ENCODE measurements around the gene FAM3D. TPM values are rescaled to one million over a fixed set of nuclear protein-coding genes. Genes with fewer than 3 reads are reported as not detected.

Gene FAM3D
- total RNA-seq, 1 donor from 2014 or later = 0.11 TPM

DNA sequence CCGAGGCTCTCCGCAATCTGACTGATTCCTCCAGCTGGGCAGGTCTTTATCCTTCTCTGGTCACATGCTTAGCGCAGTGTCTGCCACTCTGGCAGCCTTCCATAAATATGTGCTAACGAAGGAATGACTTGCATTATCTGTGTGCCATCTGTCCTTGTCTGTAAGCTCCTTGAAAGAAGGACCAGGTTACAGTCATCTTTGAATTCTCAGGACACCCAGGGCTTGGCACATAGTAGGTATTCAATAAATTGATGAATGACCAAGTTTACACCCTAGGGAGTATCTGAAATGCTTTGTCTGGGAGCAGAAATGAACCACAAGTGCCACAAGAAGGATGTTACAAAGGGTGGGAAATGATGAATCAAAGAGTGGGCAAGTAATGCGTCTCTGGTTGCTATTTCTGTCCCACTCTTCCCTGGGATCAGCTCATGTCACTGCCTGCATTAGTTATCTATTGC lies 16.5 kb upstream of the FAM3D start:
- Histone ChIP-seq H3K36me3 (no peaks in the 10 kb centered on the region), H3K4me1 (no peaks in the 10 kb centered on the region), H3K27me3 (no peaks in the 10 kb centered on the region), H3K4me2 (no peak overlapping the region), H3F3A (ENCODE audit: low read depth) (no peaks in the 10 kb centered on the region), H3K4me3 (no peak overlapping the region), H3K27ac (no peak overlapping the region), H3K9me3 (ENCODE audit: low read depth) (peaks cover 4% of the 10 kb centered on the region), H2AFZ (replicated peaks) (no peak overlapping the region), H3K9ac (no peak overlapping the region), H4K20me1 (ENCODE audit: low read depth) (no peaks in the 10 kb centered on the region), H3K79me2 (ENCODE audit: low read depth) (no peaks in the 10 kb centered on the region)
- no peaks in the 10 kb centered on the region for H3K4me1 Mint-ChIP-seq
- peaks cover 14% of the 10 kb centered on the region for H3K27me3 Mint-ChIP-seq (ENCODE audit: insufficient read depth, low read depth)
- no peak overlapping the region for H3K27ac Mint-ChIP-seq
- no peak for TF ChIP-seq EZH2 (IDR thresholded peaks at IDR 0.05)
- TF ChIP-seq, protein P1, sequence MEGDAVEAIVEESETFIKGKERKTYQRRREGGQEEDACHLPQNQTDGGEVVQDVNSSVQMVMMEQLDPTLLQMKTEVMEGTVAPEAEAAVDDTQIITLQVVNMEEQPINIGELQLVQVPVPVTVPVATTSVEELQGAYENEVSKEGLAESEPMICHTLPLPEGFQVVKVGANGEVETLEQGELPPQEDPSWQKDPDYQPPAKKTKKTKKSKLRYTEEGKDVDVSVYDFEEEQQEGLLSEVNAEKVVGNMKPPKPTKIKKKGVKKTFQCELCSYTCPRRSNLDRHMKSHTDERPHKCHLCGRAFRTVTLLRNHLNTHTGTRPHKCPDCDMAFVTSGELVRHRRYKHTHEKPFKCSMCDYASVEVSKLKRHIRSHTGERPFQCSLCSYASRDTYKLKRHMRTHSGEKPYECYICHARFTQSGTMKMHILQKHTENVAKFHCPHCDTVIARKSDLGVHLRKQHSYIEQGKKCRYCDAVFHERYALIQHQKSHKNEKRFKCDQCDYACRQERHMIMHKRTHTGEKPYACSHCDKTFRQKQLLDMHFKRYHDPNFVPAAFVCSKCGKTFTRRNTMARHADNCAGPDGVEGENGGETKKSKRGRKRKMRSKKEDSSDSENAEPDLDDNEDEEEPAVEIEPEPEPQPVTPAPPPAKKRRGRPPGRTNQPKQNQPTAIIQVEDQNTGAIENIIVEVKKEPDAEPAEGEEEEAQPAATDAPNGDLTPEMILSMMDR (IDR thresholded peaks at IDR 0.05) = no peak
- no peak for TF ChIP-seq EZH2phosphoT487 (IDR thresholded peaks at IDR 0.05)
- H3K9me3 Mint-ChIP-seq = peaks cover 16% of the 10 kb centered on the region
- no peaks in the 10 kb centered on the region for H3K36me3 Mint-ChIP-seq
- DNase-seq (ENCODE audit: low spot score) = no peak
- H3K4me3 Mint-ChIP-seq = no peak overlapping the region

DNA sequence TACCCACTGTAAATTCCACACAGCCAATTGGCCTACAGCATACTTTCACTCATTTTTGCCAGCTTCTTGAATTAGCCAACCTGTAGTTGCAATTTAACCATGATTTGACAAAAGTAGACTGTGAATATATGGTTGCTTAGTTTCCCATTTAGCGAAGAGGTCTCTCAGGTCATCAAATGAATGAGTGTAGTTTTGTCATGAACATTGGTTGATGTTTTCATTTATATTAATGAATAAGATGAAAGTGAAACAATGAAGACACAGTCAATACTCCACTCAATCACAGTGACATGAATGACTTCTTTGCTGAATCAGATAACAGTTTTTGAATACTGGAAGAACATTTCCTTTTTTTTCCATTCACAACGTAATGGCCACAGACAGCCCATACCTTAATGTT lies 15.3 kb upstream of the FAM3D start:
- Mint-ChIP-seq H3K36me3 (no peaks in the 10 kb centered on the region), H3K27me3 (ENCODE audit: insufficient read depth, low read depth) (peaks cover 14% of the 10 kb centered on the region), H3K4me1 (no peaks in the 10 kb centered on the region), H3K9me3 (peaks cover 18% of the 10 kb centered on the region), H3K4me3 (no peak overlapping the region), H3K27ac (no peak overlapping the region)
- DNase-seq (ENCODE audit: low spot score) = no peak
- Histone ChIP-seq H3K27ac (no peak overlapping the region), H4K20me1 (ENCODE audit: low read depth) (no peaks in the 10 kb centered on the region), H3K9me3 (ENCODE audit: low read depth) (no peaks in the 10 kb centered on the region), H3K79me2 (ENCODE audit: low read depth) (no peaks in the 10 kb centered on the region), H3K4me3 (no peak overlapping the region), H3K36me3 (no peaks in the 10 kb centered on the region), H3K4me1 (no peaks in the 10 kb centered on the region), H2AFZ (replicated peaks) (no peak overlapping the region), H3K4me2 (no peak overlapping the region), H3K9ac (no peak overlapping the region), H3K27me3 (no peaks in the 10 kb centered on the region), H3F3A (ENCODE audit: low read depth) (no peaks in the 10 kb centered on the region)
- TF ChIP-seq EZH2phosphoT487 (IDR thresholded peaks at IDR 0.05) = no peak
- no peak for TF ChIP-seq EZH2 (IDR thresholded peaks at IDR 0.05)
- TF ChIP-seq, protein P1 (IDR thresholded peaks at IDR 0.05) = no peak

DNA sequence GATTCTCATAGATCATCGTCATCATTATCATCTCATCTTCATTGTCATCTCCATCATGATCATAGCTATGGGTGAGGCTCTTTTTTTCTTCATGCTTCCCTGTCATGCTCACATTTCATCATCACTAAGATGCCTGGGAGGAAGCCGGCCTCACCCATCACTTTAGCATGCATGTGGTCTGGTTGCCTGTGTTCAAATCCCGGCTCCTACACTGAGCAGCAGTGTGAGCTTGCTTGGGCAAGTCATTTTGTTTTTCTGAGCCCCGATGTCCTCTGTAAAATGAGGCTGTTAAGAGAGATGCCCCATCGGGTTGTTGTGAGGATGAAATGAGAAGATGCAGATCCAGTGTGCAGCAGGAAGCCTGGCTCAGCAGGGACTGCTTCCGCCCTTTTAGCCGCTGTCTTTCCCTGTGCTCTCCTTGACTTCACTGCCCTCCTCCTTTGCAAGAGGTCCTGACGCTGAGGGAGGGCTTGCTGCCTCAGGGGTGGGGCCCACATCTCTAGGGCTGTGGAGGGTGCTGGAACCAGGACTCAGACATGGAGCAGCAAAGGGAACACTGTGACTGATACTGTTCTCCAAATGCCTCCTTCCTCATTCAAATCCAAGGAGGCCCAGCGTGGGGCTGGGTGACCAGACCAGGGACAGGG lies 14.4 kb upstream of the FAM3D start:
- peaks cover 10% of the 10 kb centered on the region for H3K9me3 Mint-ChIP-seq
- no peaks in the 10 kb centered on the region for H3F3A ChIP-seq (ENCODE audit: low read depth)
- H3K4me3 Mint-ChIP-seq = no peak overlapping the region
- H3K27me3 ChIP-seq = no peaks in the 10 kb centered on the region
- H3K4me2 ChIP-seq = no peak overlapping the region
- no peaks in the 10 kb centered on the region for H3K36me3 ChIP-seq
- H3K27me3 Mint-ChIP-seq (ENCODE audit: insufficient read depth, low read depth) = peaks cover 14% of the 10 kb centered on the region
- H3K27ac ChIP-seq = no peak overlapping the region
- no peaks in the 10 kb centered on the region for H3K4me1 Mint-ChIP-seq
- H4K20me1 ChIP-seq (ENCODE audit: low read depth) = no peaks in the 10 kb centered on the region
- H3K4me3 ChIP-seq = no peak overlapping the region
- H3K4me1 ChIP-seq = no peaks in the 10 kb centered on the region
- H3K27ac Mint-ChIP-seq = no peak overlapping the region
- H3K9me3 ChIP-seq (ENCODE audit: low read depth) = no peaks in the 10 kb centered on the region
- TF ChIP-seq, protein P1 (IDR thresholded peaks at IDR 0.05) = no peak
- TF ChIP-seq EZH2phosphoT487 (IDR thresholded peaks at IDR 0.05) = no peak
- TF ChIP-seq EZH2 (IDR thresholded peaks at IDR 0.05) = no peak
- no peaks in the 10 kb centered on the region for H3K36me3 Mint-ChIP-seq
- no peak overlapping the region for H3K9ac ChIP-seq
- H2AFZ ChIP-seq (replicated peaks) = no peak overlapping the region
- H3K79me2 ChIP-seq (ENCODE audit: low read depth) = no peaks in the 10 kb centered on the region
- no peak for DNase-seq (ENCODE audit: low spot score)
